HG02678 (cell line): ENCODE results near the gene CD151.
A peak's percentile ranks its signal among the peaks of the same experiment; 100 is the strongest.

Experiments
- ATAC-seq: cut with Tn5 transposase; IDR thresholded peaks from one replicate; pipeline ENCODE4 v1.9.1; 2021; ENCODE audit warnings: mild to moderate bottlenecking, moderate library complexity; ENCODE audit not compliant: unreplicated experiment

CD151 gene

DNA sequence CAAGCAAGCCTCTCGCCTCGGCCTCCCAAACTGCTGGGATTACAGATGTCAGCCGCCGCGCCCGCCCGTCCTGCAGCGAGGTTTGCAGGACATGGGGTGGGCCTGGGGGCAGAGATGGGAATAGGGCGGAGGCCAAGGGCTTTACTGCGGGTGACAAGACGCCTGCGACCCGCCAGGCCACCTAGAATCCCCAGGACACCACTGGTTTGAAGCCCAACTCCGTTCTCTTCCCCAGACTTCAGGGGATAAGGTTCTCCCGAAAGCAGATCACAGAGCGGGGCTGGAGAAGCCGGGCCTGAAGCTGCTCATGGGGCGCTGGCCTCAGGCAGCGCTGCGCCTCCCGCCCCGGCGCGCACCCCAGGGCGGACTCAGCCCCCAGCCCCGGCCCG lies 9.2 kb downstream of the CD151 start:
- peak; percentile 4 for ATAC-seq

DNA sequence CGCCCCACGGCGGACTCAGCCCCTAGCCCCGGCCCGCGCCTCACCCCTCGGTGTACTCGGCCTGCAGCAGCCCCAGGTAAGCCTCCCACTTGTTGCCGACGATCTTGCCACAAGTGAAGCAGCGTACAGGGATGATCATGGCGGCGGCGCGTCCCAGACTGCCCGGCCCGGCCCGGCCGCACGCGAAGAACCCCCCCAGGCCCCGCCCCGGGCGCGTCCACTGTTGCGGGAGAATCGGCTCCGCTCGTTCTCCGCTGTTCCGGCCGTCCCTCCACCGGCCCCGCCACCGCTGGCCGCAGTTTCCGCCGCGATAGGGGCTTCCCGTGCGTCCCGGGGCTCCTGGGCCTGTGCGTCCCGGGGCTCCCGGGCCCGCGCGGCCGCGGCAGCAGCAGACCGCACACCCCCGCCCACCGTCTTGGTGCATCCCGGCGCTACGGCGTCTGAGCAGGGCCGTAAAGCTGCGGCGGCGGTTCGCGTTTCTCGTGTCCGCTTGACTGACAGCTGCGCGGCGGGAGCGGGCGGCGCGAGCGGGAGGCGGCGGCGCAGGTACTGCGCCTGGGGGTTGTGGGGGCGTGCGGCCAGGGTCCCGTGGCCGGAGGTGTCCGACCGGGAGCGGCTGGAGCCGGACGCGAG lies 9.7 kb downstream of the CD151 start, which contains the start of the genes POLR2L and TSPAN4:
Gene POLR2L, minus strand, starts transcription at position 160 of the 633 bp plus-strand sequence. Its CDS starts 21 bp downstream, at position 139.
Gene TSPAN4, plus strand, starts transcription at position 483 of the 633 bp plus-strand sequence. CDS start 7,453 bp downstream, outside the sequence.
- peak; percentile 67 for ATAC-seq

DNA sequence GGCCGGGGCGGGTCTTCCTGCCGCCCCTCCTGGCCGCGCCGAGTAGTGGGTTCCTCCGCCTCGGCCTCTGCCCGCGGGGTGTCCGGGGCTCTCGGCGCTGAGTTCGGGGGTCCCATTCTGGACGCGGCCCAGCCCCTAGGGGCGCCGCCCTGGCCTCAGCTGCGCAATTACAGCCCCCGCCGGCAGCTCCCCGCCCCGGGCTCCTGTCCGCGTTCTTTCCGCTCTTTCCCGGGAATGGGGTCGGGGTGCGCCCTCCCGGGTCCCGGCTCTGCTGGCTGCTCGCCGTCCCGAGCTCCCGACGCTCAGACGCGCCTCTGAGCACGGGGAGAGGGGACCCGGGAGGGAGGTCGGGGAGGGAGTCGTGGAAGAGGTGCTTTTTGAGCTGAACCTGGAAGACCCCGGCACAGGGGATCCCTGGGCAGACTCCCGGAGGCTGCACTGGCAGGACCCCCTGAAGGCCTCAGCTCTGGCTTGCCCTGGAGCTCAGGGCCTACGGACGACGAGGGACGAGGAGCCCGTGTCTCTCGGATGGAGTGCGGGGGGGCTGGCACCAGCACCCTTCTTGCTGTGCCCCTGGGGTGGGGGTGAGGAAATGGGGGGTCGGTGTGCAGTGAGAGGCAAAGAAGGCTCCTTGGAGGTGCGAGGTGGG lies 10.5 kb downstream of the CD151 start:
- no peak for ATAC-seq

DNA sequence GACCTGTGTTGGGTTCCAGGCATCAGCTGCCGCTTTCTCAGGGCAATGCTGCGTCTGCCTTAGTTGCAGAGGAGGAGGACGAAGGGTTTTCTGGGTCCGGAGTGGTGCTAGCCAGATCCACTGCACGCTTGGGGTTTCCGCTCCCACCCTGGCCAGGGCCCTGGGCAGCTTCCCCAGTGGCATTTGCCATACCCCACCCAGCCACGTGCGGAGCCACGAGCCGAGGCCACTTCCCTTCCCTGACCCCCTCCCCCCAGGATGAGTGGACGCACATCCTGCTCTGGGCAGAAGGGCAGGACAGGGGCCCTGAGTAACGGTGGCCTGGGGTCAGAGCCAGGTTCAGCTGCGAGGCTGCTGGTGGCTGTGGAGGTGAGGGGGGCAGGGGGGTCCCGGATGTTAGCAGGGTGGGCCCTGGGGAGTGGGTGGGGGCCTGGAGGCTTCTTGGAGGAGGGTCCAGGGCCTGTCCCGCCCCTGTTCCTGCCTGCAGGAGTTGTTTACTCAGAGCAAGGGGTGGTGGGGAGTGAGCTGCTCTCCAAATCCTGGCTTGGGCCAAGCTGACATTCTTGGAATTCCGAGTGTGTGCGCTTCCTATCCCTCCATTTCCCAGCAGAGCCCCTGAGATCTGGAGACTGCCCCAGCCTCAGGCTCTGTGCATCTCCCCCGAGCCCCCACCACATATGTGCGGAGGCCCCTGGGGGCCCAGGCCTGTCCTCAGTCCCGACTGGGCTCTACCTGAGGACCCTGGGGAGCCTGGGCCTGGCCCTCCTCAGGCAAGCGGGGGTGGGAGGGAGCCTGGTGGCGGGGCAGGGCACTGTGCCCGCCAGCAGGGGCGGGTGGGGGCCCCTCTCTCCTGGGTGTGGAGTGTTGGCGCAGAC lies 11.3 kb downstream of the CD151 start:
- ATAC-seq: no peak

DNA sequence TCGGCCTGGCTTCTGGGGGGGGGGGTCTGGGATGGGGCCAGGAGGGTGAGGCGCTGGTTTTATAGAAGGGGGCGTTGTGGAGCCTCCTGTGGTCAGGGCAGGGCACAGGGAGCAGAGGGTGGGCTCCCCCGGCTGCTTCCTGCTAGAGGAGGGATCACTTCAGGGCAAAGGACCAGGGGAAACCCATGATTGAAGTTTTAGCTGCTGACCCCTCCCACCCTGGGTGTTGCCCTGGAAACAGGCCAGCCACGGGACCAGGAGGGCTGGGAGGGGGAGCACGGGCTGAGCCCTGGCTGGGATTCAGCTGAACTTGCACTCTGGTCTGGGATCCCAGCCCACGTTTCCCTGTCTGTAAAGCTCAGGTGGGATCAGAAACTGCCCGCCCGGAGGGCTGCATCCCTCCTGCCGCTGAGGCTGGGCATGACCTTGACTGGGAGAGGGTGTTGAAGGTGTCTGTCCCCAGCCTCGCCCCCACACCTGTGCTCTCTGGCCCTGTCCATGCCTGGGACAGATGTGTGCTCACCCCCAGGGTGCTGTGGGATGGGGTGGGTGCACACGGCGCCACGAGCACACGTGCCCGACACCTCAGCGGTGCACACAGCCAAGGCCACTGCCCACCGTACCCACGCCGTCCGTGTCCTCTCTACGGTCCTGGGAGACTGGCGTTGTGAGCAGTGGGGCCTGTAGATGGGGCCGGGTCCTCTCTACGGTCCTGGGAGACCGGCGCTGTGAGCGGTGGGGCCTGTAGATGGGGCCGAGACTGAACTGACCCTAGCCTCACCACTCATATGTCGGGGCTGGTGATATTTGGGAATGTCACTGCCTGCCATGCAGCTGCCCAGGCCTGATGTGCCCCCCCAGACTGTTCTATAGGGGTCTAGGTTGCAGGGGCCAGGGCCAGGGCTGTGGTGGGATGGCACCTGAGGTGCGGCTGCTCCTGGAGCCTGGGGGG lies 12.2 kb downstream of the CD151 start:
- ATAC-seq: no peak

DNA sequence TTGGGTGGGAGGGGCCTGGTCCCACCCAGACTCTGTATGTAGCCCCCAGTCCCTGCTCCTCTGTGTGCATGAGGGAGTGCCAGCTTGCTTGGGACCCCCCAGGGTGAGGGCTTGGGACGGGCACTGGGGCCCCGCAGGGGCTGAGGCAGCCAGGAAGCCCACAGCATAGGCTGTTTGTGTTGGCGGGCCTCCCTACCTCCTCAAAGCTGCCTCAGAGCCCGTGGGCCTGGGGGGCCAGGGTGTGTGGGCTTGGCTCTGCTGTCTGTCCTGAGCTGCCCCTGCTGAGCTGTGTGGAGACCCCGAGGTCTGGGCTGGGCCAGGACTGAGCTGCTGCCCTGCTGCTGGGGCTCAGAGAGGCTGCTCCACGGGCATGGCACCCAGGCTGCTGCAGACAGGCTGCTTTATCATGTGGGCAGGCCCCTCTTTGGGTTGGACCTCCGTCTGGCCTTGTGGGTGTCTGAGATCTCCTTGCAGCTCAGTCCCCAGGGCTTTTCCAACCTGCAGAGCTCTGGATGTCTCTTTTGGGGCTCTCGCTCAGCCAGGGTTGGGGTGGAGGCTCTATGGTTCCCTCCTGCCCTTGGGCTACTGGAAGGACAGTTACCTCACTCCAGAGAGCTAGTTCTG lies 13.2 kb downstream of the CD151 start:
- ATAC-seq: no peak

DNA sequence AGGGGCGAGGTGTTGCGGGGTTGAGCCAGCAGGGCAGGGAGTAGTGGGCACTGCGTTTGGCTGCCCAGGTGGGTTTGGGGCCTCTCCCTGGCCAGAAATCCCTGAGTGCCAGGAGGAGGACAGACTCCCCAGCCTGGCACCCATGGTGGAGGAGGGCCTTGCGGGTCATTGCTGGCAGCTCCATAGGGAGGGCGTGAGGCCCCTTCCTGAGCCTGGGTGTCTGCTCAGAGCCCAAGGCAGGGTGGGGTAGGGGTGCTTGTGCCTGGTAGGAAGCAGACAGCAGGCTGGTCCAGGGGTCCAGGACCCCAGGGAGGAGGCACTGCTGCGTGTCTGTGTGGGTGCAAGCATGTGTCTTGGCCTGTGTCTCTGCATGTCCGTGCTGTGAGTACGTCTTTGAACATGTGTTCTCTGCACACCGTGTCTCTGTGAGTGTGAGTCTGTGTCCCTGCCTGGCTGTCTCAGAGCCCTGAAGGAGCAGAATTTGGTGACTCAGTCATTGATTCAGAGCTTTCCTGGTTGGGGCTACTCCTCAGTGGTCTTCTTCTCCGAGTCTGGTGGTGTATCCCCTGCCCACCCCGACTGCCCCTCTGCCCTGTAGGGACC lies 13.8 kb downstream of the CD151 start:
- ATAC-seq: no peak

DNA sequence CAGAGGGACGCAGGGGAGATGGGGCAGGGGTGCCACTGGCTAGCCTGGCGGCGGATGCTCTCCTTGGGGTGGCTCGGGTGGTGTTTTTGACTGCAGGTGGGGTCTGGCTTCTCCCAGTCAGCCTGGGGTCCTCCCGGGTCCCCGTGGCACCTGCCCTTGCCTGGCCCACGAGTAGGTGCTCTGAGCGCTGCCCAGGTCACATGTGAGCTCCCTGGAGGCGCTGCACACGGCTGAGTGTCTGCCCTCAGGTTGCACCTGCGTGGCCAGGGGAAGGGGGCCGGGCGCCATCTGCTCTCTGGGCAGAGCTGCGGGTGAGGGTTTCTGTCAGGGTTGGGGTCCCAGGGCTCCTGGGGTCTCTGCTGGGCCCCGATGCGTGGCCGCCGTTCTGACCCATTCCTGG lies 15.1 kb downstream of the CD151 start:
- no peak for ATAC-seq

DNA sequence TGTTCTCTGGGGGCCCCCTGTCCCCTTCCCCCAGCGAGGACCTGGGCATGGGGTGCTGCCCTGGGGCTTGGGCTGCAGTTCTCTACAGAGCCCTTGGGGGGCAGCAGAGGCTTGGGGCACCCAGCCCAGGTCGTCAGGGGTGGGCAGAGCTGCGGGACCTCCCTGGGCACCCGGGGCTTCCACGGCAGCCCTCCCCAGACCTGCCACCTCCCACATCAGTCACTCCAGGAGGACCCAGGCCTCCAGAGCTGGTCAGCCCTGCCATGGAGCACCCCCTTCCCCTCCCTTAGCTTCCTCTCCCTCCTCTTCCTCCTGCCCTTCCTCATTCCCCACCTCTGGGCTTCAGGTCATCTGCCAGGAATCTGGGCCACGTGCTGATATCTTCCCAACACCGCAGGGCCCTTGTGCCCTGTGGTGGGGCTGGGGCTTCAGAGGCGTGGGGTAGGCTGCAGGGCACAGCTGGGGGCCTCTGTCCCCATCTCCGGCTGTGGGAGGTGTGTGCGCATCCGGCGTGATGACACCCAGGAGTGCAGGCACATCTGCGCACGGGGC lies 15.7 kb downstream of the CD151 start:
- peak; percentile 49 for ATAC-seq

DNA sequence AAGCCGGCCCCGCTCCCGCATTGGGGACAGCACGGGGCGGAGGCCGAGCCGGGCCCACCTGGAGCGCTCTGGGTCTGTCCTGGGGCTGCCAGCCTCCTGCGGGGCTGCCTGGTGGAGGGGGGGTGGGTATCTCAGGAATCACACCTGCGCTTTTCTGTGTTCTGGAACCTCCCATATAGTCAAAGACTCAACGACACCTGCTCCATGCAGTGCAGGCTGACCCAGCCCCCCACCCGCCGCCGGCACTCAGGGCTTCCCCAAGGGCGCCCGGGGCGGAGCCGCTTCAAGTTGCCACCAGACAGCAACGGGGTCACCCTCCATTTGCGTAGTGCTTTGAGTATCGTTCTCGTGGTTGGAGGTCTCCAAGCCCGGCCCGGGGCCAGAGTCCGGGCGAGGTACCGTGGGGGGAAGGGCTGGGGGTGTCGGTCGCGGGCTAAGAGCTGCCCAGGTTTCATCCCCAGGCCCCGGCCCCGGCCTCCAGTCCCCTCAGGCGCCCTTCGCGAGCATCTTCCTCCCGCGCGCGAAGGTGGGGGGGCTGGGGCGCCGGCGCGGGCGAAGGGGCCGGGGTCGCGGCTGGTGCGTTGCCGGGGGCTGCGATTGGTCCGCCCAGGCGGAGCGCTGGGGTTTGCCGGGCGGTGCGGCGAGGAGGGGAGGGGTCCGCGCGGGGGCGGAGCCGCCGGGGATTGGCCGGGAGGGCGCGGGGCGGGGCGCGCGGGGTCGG lies 16.5 kb downstream of the CD151 start:
- no peak for ATAC-seq

DNA sequence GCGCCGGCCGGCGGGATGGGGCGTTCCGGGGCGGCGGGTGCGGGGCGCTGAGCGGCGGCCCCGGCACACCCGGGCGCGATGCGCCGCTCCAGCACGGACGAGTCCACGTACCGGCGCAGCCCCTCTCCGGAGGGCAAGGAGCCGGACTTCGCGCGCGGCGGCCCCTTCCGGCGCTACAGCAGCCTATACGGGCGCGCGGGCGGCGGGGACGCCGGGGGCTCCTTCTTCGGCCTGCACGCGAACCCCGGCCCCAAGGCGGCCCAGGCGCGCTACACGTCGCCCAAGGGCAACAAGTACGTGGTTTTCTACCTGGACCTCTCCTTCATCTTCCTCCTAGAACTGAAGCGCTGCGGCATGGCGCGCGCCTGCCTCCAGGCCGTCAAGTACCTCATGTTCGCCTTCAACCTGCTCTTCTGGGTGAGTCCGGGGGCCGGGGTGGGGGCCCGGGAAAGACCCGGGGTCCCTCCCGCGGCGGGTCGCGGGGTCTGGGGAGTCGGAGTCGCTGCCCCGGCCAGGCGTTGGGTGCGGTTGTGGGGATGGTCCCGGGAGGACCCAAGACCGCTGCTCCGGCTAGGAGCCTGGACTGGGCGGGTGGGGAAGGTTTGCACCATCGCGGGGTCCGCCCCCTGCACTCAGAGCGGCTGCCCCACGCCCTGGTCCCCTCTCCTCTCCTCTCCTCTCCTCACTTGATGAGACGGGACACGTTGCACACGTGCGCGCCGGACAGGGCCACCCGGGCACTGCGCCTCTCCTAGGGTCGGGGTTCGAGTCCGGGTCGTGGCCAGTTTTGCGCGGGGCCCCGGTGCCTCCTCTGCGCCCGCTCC lies 17.4 kb downstream of the CD151 start:
- ATAC-seq: no peak

DNA sequence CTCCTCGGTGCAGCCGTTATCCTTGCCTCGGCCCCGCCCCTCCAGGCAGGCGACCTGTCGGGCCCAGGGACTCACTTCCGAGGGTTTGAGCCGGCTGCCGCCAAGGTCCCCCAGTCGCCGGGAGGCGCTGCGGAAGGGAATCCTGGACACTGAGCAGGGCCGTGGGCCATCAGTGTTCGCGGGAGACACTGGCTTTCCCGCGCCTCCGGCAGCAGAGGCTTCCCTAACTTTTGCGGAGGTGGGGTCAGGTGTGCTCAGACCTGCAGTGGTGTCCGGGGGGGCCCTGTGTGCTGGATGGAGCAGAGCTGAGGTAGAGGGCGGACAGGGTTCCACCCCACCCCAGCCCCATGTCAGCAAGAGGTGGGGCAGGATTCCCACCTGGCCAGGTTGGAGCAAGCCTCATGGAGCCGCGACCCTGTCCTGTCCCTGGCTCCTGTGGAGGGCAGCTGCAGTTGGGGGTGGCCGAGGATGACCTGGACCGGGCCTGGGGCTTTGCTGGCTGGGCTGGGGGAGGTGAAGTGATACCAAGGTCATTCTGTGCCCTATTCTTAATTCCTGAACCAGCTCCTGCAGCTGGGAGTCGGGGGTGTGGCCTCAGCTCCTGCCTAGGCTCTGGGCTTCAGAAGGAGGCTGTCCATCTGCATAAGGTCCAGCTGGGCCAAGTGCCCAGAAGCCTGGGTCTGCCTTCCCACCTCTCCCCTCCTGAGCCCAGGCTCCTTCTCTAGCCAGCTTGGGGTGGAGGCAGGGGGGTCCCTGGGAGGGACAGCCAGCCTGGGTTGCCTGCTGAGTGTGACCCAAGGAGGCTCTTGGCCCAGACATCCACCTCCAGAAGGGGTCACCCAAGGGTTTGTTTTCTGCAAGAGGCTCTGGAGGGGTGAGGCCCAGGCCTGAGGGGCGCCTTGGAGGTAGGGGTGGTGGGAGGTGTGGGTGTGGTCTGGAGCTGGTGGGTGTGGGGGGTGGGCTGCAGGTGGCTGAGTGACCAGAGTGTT lies 18.3 kb downstream of the CD151 start:
- ATAC-seq: no peak

DNA sequence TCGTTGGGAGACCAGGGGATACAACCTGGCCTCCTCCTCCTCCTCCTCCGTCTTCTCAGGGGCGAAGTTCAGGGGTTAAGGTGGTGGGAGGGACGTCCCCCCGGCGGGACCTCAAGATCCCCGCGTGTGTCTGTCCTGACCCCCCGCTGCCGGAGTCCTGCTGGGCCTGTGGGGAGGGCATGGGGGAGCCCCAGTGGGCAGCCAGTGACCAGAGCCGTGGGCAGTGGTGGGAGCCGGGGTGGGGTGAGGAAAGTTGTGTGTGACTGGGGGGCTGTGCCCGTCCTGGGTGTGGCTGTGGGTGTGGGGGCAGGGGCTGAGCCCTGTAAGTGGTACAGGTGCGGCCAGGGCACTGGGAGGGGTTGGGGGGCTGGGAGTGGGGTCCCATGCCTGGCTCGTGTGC lies 20.0 kb downstream of the CD151 start:
- no peak for ATAC-seq

DNA sequence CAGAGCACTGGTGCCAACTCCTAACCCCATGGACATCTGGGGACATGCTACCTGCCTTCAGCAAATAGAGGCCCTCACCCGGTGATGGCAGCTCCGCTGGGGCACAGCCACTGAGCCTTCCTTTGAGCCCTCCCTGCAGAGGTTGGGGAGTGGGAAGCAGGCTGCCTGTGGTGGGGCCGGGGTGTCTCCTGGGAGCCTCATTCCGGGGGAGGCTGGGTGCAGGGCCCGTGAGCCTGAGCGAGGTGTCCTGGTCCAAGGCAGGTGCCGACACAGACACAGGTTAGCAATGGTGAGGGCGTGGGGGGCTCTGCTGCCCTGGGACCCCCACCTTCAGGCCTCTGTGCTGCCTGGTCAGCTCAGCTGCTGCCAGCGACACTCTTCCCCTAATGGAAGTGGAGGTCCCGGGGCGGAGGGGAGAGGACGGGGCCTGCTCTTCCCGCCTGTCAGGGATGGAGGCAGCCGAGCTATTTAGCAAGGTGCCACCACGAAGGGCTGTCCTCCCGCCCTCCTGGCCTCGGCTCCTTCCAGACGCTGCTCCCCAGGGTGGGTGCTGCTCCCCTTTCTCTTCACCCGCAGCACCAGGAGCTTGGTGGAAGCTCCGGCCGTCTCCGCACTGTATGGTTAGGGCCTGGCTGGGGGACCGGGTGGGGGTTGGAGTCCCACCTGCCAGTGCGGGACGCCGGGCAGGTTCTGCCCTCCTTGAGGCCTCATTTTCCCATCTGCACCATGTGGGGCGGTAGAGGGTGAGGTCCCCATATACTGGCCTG lies 21.1 kb downstream of the CD151 start:
- no peak for ATAC-seq

DNA sequence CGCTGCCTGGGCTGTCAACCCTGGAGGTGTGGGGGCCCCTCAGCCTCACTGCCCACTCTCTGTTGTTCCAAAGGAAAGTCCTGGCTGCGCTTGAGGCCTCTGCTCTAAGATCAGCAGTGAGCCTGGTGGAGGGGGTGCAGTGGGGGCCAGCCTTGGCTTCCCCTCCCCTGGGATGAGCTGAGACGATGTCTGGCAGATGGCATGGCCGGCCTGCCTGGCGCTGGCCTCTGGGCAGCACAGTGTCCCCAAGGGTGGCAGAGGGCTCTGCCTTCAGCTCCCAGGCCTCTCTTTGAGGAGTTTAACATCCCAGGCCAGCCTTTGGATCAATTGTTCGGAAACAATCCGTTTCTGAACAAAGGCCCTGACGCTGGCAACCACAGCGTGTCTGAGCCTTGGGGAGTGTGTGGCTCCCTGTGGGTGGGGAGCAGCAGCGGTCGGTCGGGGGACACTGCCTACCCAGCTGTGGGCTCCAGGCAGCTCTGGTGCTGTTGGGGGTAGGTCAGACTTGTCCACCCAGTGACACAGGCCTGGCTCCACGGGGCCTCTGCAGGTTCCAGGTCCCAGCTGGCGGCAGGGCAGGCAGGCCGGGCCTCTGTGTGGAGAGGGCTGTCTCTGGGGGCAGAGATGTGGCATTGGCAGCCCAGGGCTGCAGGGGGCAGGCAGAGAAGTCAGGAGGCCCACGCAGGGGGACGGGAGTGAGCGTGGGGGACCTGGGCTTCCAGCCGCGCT lies 22.0 kb downstream of the CD151 start:
- no peak for ATAC-seq
